ENCODE results near the gene AGAP1.

GRCh38 chr2:235544689-235544969 lies 50.8 kb downstream of the AGAP1 start:
- TF ChIP-seq CTCF (IDR thresholded peaks at IDR 0.05; ENCODE audit: low read depth, low read length, poor library complexity, severe bottlenecking) (no peak), EZH2phosphoT487 (IDR thresholded peaks at IDR 0.05; ENCODE audit: borderline replicate concordance, low read length) (no peak)

Measured in DOHH2 (cell line).